GM12874 (cell line): ENCODE measurements around the gene CLCF1.

ENCODE experiments used
- TF ChIP-seq, protein P1 (sequence below): IDR thresholded peaks from 2 replicates; pipeline ENCODE4 v1.5.1; 2011; ENCODE audit warnings: low read depth, mild to moderate bottlenecking, control low read depth, low read length, moderate library complexity; ENCODE audit not compliant: insufficient read depth

CLCF1 gene

DNA sequence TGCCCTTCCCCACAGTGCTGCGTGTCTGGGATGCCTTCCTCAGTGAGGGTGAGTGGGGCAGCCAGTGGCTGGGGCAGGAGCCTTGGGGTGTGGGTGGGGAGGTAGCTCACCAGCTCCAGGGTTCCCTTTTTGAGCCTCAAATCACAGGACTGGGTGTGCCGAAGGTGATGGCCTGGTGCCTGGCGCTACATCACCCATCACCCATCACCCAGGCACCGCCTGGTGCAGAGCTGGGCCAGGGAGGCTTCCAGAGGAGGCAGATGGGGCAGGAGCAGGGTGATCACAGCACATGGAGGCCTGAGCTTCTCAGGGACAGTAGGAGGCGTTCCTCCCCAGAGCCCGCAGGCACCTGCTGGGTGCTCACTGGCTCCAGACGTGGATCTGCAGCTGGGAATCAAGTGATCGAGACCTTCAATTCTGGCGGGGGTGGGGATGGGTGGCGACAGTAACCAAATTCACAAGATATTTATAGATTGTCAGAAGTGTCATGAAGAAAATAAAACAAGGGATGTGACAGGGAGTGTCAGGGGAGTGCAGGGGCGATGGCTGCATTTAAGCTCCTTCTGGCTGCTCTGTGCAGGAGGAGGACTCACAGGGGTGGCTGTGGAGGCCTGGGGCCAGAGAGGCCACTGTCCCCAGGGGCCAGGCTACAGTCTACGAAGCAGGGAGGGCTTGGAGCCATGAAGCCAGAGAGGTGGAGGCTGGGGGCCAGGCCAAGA lies 33.7 kb upstream of the CLCF1 start:
- TF ChIP-seq, protein P1, sequence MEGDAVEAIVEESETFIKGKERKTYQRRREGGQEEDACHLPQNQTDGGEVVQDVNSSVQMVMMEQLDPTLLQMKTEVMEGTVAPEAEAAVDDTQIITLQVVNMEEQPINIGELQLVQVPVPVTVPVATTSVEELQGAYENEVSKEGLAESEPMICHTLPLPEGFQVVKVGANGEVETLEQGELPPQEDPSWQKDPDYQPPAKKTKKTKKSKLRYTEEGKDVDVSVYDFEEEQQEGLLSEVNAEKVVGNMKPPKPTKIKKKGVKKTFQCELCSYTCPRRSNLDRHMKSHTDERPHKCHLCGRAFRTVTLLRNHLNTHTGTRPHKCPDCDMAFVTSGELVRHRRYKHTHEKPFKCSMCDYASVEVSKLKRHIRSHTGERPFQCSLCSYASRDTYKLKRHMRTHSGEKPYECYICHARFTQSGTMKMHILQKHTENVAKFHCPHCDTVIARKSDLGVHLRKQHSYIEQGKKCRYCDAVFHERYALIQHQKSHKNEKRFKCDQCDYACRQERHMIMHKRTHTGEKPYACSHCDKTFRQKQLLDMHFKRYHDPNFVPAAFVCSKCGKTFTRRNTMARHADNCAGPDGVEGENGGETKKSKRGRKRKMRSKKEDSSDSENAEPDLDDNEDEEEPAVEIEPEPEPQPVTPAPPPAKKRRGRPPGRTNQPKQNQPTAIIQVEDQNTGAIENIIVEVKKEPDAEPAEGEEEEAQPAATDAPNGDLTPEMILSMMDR = no peak

DNA sequence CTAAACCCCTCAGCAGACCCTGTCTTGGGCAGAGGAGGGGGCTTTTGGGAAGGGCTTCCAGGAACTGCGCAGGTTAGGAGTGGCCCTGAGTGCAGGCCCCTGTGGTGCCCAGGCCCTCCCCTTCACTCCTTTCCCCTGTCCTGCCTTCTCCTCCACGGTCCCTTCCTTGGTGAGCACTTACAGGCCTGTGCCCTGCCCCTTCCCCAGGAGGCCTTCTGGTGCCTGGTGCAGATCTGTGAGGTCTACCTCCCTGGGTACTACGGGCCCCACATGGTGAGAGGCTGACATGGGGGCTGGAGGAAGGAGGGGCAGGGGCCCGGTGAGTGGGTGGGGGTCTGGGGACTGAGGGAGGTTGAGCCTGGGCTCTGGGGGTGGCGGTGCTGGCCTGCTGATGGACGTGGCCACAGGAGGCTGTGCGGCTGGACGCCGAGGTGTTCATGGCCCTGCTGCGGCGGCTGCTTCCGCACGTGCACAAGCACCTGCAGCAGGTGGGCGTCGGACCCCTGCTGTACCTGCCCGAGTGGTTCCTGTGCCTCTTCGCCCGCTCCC lies 33.1 kb upstream of the CLCF1 start:
- TF ChIP-seq, protein P1 = no peak

DNA sequence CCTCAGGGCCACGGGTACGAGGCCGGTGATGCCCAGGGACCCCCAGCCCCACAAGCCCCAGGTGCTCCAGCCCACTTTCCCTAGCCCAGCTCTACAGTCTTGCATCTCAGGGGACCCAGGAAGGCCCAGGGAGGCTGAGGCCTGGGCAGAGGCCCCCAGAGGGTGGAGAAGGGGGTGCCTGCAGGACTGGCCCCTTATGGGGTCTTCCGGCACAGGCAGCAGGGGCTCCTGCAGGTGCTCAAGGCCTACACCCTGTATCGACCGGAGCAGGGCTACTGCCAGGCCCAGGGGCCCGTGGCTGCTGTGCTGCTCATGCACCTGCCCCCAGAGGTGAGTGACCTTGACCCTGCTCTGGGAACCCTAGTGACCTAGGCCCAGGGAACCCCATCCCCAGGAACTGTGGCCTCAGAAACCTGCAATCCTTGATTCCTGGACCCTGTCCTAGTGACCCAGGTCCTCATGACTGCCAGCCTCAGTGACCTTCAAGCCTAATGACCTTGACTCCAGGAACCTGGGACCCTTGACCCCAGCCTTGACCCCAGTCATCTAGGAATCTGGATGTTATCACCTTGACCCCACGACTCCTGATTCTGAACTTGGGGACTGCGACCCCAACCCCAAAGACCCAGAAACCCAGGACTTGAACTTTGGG lies 32.4 kb upstream of the CLCF1 start:
- TF ChIP-seq, protein P1 = no peak

DNA sequence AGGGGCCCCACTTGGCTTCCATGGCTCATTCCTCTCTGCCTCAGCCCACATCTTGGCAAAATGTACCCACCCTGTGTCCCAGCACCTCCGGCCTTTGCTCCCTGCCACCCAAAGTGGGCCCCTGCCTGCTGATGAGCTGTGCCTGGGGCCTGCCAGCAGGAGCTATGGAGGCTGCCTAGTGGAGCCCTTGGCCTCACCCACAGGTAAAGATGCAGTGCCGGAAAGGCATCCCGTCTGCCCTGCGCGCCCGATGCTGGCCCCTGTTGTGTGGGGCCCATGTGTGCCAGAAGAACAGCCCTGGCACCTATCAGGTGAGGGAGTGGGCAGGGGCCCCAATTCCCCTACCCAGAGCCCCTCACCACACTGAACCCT lies 31.8 kb upstream of the CLCF1 start:
- TF ChIP-seq, protein P1 = no peak

DNA sequence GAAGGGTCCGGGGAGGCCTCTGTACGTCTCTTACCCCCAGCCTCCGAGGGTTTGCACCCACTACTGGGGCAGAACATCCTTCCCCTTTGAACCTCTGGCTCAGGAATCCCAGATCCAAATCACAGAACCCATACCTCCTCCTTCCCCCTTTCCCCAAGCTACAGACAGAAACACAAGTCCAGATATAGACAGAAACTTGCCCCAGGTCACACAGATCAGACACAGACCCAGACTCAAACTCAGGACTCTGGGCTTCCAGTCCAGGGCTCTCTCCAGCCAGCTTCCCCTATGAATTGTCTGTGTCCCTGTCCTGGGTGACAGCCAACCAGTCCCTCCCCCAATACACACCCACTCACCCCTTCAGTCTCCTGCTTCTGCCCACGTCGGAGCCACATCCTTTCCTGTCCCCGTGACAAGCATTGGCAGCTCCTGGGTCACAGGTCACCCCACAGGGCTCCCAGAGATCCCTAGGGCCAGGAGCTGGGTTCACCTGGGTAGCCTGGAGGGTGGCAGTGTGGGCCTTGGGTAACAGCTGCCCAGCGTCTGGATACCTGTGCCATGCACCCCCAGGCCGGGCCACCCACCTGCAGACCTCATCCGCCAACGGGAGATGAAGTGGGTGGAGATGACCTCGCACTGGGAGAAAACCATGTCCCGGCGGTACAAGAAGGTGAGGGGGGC lies 31.3 kb upstream of the CLCF1 start:
- TF ChIP-seq, protein P1 = no peak

DNA sequence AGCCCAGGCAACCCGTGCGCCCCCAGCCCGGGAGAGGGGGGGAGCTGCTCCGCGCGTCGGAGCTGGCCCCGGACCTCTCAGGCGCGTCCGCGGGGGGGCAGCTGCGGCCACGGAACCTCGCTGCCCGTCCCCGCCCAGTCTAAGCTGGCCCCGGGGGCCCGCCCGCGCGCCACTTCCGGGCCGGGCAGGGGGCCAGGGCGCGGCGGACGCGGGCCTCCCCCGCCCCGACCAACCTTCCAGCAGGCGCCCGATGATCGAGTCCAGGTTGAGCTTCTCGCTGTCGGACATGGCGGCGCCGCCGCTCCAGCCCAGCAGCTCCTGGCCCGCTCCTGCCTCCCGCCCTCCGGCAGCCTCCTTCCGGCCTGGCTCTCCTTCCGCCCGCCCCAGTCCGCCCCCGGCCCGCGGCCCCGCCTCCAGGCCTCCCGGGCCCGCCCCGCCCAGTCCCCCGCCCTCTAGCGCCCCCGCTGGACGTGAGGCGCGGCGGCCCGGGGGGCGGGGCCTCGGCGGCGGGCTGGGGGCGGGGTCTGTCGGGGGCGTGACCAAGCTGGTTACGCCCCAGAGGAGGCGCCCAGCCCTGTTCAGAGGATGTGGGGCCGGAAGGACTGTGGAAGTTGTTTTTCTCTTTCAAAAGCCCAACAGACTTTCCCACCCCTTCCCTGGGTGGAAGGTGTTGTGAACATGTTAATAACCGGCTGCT lies 28.2 kb upstream of the CLCF1 start, which contains the start of gene PPP1CA:
Gene PPP1CA, minus strand, starts transcription at position 364 of the 697 bp plus-strand sequence. Its CDS starts 76 bp downstream, at position 288.
- TF ChIP-seq, protein P1 = peak; percentile 26; the same call in 1 of the 2 replicates
